ENCODE data around the gene FBXO34.

Gene FBXO34

GRCh38 chr14:55353686-55354467, 82.7 kb downstream of the FBXO34 start:
- no peaks in the 10 kb centered on the region for H3K9me3 Mint-ChIP-seq
- H3K4me3 Mint-ChIP-seq = peak overlapping the region; percentile 59
- peaks cover 31% of the 10 kb centered on the region for H3K4me1 Mint-ChIP-seq (ENCODE audit: low read depth)
- peaks cover 11% of the 10 kb centered on the region for H3K36me3 Mint-ChIP-seq (ENCODE audit: low read depth)
- H3K27me3 Mint-ChIP-seq (ENCODE audit: low read depth) = no peaks in the 10 kb centered on the region
- H3K27ac Mint-ChIP-seq = peak overlapping the region; percentile 95

DNA sequence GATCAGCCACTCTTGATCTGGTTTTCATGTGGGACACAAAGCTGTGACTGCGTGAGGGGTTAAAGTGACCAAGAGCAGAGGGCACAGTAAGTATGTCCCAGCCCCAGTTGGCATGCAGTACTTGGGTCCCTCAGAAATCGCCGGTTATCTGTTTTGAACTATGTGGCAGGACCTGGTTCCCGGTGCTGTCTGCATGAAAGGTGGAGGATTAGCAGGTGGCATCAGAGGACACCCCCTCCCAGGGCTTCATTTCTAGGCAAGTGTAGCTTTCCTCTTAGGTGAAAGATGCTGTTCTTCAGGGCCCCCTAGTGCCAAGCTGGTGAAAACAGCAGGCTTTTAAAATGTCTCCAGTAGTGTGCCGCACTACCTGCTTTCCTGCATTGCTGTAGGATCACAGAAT, 83.3 kb downstream of the FBXO34 start:
- no peaks in the 10 kb centered on the region for H3K9me3 Mint-ChIP-seq
- H3K4me1 Mint-ChIP-seq (ENCODE audit: low read depth) = peaks cover 28% of the 10 kb centered on the region
- peak overlapping the region; percentile 95 for H3K27ac Mint-ChIP-seq
- peaks cover 11% of the 10 kb centered on the region for H3K36me3 Mint-ChIP-seq (ENCODE audit: low read depth)
- no peaks in the 10 kb centered on the region for H3K27me3 Mint-ChIP-seq (ENCODE audit: low read depth)
- peak overlapping the region; percentile 21 for H3K4me3 Mint-ChIP-seq

DNA sequence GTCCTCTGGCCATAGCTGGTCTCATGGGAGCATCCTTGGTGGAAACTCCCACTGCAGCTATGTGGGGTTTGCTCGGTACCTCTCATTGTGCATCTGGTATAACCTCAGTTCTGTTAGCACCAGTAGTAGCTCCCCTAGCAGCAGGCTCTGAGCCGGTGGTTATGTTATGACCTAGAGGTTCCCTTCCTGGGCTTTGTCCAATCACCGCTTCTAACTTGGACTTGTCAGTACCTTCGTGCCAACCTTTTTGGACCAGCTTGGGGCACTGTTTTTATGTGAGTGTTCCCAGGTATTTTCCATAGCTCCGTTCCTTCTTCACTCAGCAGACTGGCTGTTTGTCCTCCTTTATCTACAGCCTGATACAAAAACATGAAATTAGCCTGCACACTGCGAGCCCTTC, 84.7 kb downstream of the FBXO34 start:
- peaks cover 9% of the 10 kb centered on the region for H3K36me3 Mint-ChIP-seq (ENCODE audit: low read depth)
- peaks cover 28% of the 10 kb centered on the region for H3K4me1 Mint-ChIP-seq (ENCODE audit: low read depth)
- H3K27me3 Mint-ChIP-seq (ENCODE audit: low read depth) = no peaks in the 10 kb centered on the region
- no peaks in the 10 kb centered on the region for H3K9me3 Mint-ChIP-seq
- no peak overlapping the region for H3K27ac Mint-ChIP-seq
- no peak overlapping the region for H3K4me3 Mint-ChIP-seq

DNA sequence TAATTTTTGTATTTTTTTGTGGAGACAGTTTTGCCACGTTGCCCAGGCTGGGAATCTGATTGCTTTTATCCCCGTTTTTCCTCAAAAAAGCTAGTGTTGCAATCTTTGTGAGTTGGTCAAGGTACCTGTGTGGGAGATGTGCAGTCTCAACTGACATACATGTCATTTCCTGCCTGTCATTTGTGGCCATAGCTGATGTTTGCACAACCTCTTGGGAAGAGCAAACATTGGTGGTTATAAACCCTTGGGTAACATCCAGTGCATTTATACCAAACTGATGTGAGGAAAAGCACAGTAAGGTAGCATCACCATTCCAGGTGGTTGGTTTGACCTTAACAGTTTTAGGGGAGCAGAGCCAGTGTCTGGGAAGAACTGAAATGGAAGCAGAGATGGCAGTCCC, 85.7 kb downstream of the FBXO34 start:
- peak overlapping the region; percentile 52 for H3K27ac Mint-ChIP-seq
- no peaks in the 10 kb centered on the region for H3K9me3 Mint-ChIP-seq
- H3K4me1 Mint-ChIP-seq (ENCODE audit: low read depth) = peaks cover 32% of the 10 kb centered on the region
- H3K4me3 Mint-ChIP-seq = no peak overlapping the region
- peaks cover 9% of the 10 kb centered on the region for H3K36me3 Mint-ChIP-seq (ENCODE audit: low read depth)
- no peaks in the 10 kb centered on the region for H3K27me3 Mint-ChIP-seq (ENCODE audit: low read depth)

GRCh38 chr14:55359307-55359706, 88.1 kb downstream of the FBXO34 start:
- no peak overlapping the region for H3K27ac Mint-ChIP-seq
- no peak overlapping the region for H3K4me3 Mint-ChIP-seq
- H3K4me1 Mint-ChIP-seq (ENCODE audit: low read depth) = peaks cover 26% of the 10 kb centered on the region
- H3K27me3 Mint-ChIP-seq (ENCODE audit: low read depth) = no peaks in the 10 kb centered on the region
- H3K9me3 Mint-ChIP-seq = no peaks in the 10 kb centered on the region
- H3K36me3 Mint-ChIP-seq (ENCODE audit: low read depth) = peaks cover 9% of the 10 kb centered on the region

DNA sequence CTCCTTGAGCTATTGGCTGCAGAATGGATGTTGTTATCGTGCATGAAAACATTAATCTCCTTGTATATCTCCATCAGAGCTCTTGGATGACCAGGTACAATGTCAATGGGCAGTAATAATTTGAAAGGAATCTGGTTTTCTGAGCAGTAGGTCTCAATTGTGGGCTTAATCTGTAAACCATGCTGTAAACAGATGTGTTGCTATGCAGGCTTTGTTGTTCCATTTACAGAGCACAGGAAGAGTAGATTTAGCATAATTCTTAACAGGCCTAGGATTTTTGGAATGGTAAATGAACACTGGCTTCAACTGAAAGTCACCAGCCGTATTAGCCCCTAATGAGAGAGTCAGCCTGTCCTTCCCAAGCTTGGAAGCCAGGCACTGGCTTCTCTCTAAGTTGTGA, 90.0 kb downstream of the FBXO34 start:
- H3K27ac Mint-ChIP-seq = no peak overlapping the region
- H3K36me3 Mint-ChIP-seq (ENCODE audit: low read depth) = peaks cover 14% of the 10 kb centered on the region
- H3K4me3 Mint-ChIP-seq = no peak overlapping the region

GRCh38 chr14:55366271-55366670, 95.0 kb downstream of the FBXO34 start:
- Mint-ChIP-seq H3K36me3 (ENCODE audit: low read depth) (peaks cover 24% of the 10 kb centered on the region), H3K27me3 (ENCODE audit: low read depth) (no peaks in the 10 kb centered on the region), H3K9me3 (no peaks in the 10 kb centered on the region), H3K4me3 (no peak overlapping the region), H3K27ac (no peak overlapping the region), H3K4me1 (ENCODE audit: low read depth) (peaks cover 10% of the 10 kb centered on the region)

More for the DNA sequence above, 90.0 kb downstream of the FBXO34 start:
- H3K4me1 Mint-ChIP-seq (ENCODE audit: low read depth) = peaks cover 20% of the 10 kb centered on the region
- H3K9me3 Mint-ChIP-seq = no peaks in the 10 kb centered on the region
- H3K27me3 Mint-ChIP-seq (ENCODE audit: low read depth) = no peaks in the 10 kb centered on the region

- H3K27ac Mint-ChIP-seq = no peak overlapping the region
- H3K4me1 Mint-ChIP-seq (ENCODE audit: low read depth) = peaks cover 22% of the 10 kb centered on the region
- no peak overlapping the region for H3K4me3 Mint-ChIP-seq
- no peaks in the 10 kb centered on the region for H3K9me3 Mint-ChIP-seq
- no peaks in the 10 kb centered on the region for H3K27me3 Mint-ChIP-seq (ENCODE audit: low read depth)
- peaks cover 23% of the 10 kb centered on the region for H3K36me3 Mint-ChIP-seq (ENCODE audit: low read depth)
These were observed 99.7 kb downstream of the FBXO34 start for GRCh38 chr14:55370883-55371455.

- no peak overlapping the region for H3K4me3 Mint-ChIP-seq
- peaks cover 31% of the 10 kb centered on the region for H3K36me3 Mint-ChIP-seq (ENCODE audit: low read depth)
- H3K9me3 Mint-ChIP-seq = no peaks in the 10 kb centered on the region
- H3K27ac Mint-ChIP-seq = peak overlapping the region; percentile 47
- H3K4me1 Mint-ChIP-seq (ENCODE audit: low read depth) = peaks cover 22% of the 10 kb centered on the region
- no peaks in the 10 kb centered on the region for H3K27me3 Mint-ChIP-seq (ENCODE audit: low read depth)
These were observed 101.2 kb downstream of the FBXO34 start for GRCh38 chr14:55372423-55372822.

GRCh38 chr14:55372825-55373224, 101.6 kb downstream of the FBXO34 start:
- H3K9me3 Mint-ChIP-seq = no peaks in the 10 kb centered on the region
- peaks cover 22% of the 10 kb centered on the region for H3K4me1 Mint-ChIP-seq (ENCODE audit: low read depth)
- no peaks in the 10 kb centered on the region for H3K27me3 Mint-ChIP-seq (ENCODE audit: low read depth)
- H3K4me3 Mint-ChIP-seq = no peak overlapping the region
- H3K36me3 Mint-ChIP-seq (ENCODE audit: low read depth) = peaks cover 33% of the 10 kb centered on the region
- no peak overlapping the region for H3K27ac Mint-ChIP-seq

GRCh38 chr14:55373784-55374705, 102.8 kb downstream of the FBXO34 start:
- peak overlapping the region; percentile 93 for H3K27ac Mint-ChIP-seq
- peaks cover 22% of the 10 kb centered on the region for H3K4me1 Mint-ChIP-seq (ENCODE audit: low read depth)
- H3K9me3 Mint-ChIP-seq = no peaks in the 10 kb centered on the region
- H3K36me3 Mint-ChIP-seq (ENCODE audit: low read depth) = peaks cover 33% of the 10 kb centered on the region
- H3K4me3 Mint-ChIP-seq = peak overlapping the region; percentile 73
- no peaks in the 10 kb centered on the region for H3K27me3 Mint-ChIP-seq (ENCODE audit: low read depth)

GRCh38 chr14:55374771-55375170, 103.5 kb downstream of the FBXO34 start:
- Mint-ChIP-seq H3K4me1 (ENCODE audit: low read depth) (peaks cover 22% of the 10 kb centered on the region), H3K27me3 (ENCODE audit: low read depth) (no peaks in the 10 kb centered on the region), H3K27ac (peak overlapping the region; percentile 17), H3K36me3 (ENCODE audit: low read depth) (peaks cover 29% of the 10 kb centered on the region), H3K9me3 (no peaks in the 10 kb centered on the region), H3K4me3 (peak overlapping the region; percentile 43)

GRCh38 chr14:55377236-55377635, 106.0 kb downstream of the FBXO34 start:
- Mint-ChIP-seq H3K4me1 (ENCODE audit: low read depth) (peaks cover 19% of the 10 kb centered on the region), H3K27me3 (ENCODE audit: low read depth) (no peaks in the 10 kb centered on the region), H3K27ac (no peak overlapping the region)

GRCh38 chr14:55381040-55381439, 109.8 kb downstream of the FBXO34 start:
- peaks cover 33% of the 10 kb centered on the region for H3K36me3 Mint-ChIP-seq (ENCODE audit: low read depth)
- H3K9me3 Mint-ChIP-seq = no peaks in the 10 kb centered on the region
- H3K27me3 Mint-ChIP-seq (ENCODE audit: low read depth) = no peaks in the 10 kb centered on the region
- H3K4me1 Mint-ChIP-seq (ENCODE audit: low read depth) = peaks cover 12% of the 10 kb centered on the region
- no peak overlapping the region for H3K4me3 Mint-ChIP-seq
- H3K27ac Mint-ChIP-seq = no peak overlapping the region

More at GRCh38 chr14:55377236-55377635, 106.0 kb downstream of the FBXO34 start:
- no peak overlapping the region for H3K4me3 Mint-ChIP-seq
- H3K9me3 Mint-ChIP-seq = no peaks in the 10 kb centered on the region
- peaks cover 35% of the 10 kb centered on the region for H3K36me3 Mint-ChIP-seq (ENCODE audit: low read depth)

Data from T-helper 1 cell treated with Interleukin-12 subunit alpha and Interleukin-12 subunit beta and Interleukin-4 antibody, amounts not matched to agents 30 μg/mL and 1 μg/mL, for 36 hours (primary cell).